Transverse colon (tissue), 3 donors: ENCODE data around the gene PLCXD1.

ENCODE experiments used
- CTCF ChIP-seq, 5 experiments: fragments of 200-600 bp in 3 of 5; fragments of 450-650 bp in 2 of 5; sonication (generic) in 3 of 5; IDR thresholded peaks; 1 replicate in 2 of 5; 2 replicates in 3 of 5; pipeline ENCODE4 v1.5.1; 2016 to 2017; ENCODE audit warnings: antibody characterized with exemption in 5 of 5, inconsistent platforms in 3 of 5, mild to moderate bottlenecking in 2 of 5, moderate library complexity in 1 of 5
- POLR2A ChIP-seq: fragments of 450-650 bp; IDR thresholded peaks from one replicate; pipeline ENCODE4 v1.6.1; 2016; ENCODE audit warnings: antibody characterized with exemption, mild to moderate bottlenecking, moderate library complexity

- no peak for TF ChIP-seq CTCF (IDR thresholded peaks at IDR 0.05)
- TF ChIP-seq POLR2A = no peak
These were observed 6.5 kb downstream of the PLCXD1 start for GRCh38 chrX:287670-288069.
